DND-41 (cell line): ENCODE data around the gene MINAR1.

Experiments
- CTCF ChIP-seq: IDR thresholded peaks from 2 replicates; pipeline ENCODE4 v1.5.1; 2012; ENCODE audit warnings: borderline replicate concordance, low read length, moderate library complexity, mild to moderate bottlenecking; ENCODE audit not compliant: poor library complexity, severe bottlenecking; ENCODE audit errors: extremely low read depth
- EZH2 ChIP-seq: IDR thresholded peaks from 3 replicates; pipeline ENCODE4 v1.6.1; 2012; ENCODE audit warnings: borderline replicate concordance, low read depth, mild to moderate bottlenecking, moderate library complexity, low read length, inconsistent platforms; ENCODE audit not compliant: severe bottlenecking

DNA sequence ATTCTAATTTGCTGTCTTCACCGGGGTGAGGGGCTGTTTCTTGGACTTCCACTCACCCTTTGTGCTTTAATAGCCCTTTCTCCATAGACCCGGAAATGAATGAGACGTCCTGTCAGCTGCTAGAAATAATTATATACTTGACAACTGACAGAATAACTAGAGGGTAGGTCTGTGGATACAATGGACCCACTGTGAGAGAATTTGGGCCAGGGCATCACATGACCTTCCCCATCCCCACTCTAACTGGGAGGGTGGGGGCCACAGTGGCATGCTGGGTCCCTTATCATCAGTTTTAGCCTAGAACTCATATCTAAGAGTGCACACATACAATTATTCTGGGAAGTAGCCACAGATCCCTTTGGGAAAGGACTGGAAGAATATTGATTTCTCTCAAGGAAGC lies 25.9 kb upstream of the MINAR1 start:
- TF ChIP-seq CTCF, result no peak
- TF ChIP-seq EZH2, result no peak
